Fibroblast of the conjunctiva (primary cell): ENCODE results near the gene ZNF766.
"Not testable (repeated sequence)": the region's sequence is repeated elsewhere in the genome, so short reads cannot be mapped to it uniquely, and the experiment has no call there.

ENCODE experiments used
- DNase-seq: peaks from one replicate; pipeline ENCODE4 v3.0.0-alpha.2; 2010; ENCODE audit warnings: low read depth

The ZNF766 gene

GRCh38 chr19:52275988-52276387 lies 6.6 kb downstream of the ZNF766 start:
- no peak for DNase-seq

- no peak for DNase-seq
Observed at GRCh38 chr19:52277471-52277870, 8.1 kb downstream of the ZNF766 start.

- no peak for DNase-seq
Observed at GRCh38 chr19:52286256-52286655, 16.9 kb downstream of the ZNF766 start.

GRCh38 chr19:52291781-52292180 lies 22.4 kb downstream of the ZNF766 start:
- DNase-seq, result no peak

- not testable (repeated sequence) for DNase-seq
Observed at GRCh38 chr19:52292946-52293345, 23.6 kb downstream of the ZNF766 start.

GRCh38 chr19:52296400-52296772 lies 27.0 kb downstream of the ZNF766 start:
- no peak for DNase-seq

GRCh38 chr19:52296773-52297600 lies 27.6 kb downstream of the ZNF766 start, which contains the start of gene ZNF480:
Gene ZNF480, plus strand, starts transcription at chr19:52297169. Its CDS starts 3,244 bp downstream, at chr19:52300413.
- DNase-seq, result peak; percentile 43

GRCh38 chr19:52297601-52298364 lies 28.4 kb downstream of the ZNF766 start:
- DNase-seq, result no peak

- DNase-seq, result no peak
Observed at GRCh38 chr19:52307275-52307674, 37.9 kb downstream of the ZNF766 start.

GRCh38 chr19:52322429-52322828 lies 53.0 kb downstream of the ZNF766 start:
- DNase-seq, result no peak

GRCh38 chr19:52331757-52332156 lies 62.4 kb downstream of the ZNF766 start:
- no peak for DNase-seq

- DNase-seq, result no peak
Observed at GRCh38 chr19:52335768-52336116, 66.4 kb downstream of the ZNF766 start.

- peak; percentile 63 for DNase-seq
Observed at GRCh38 chr19:52336117-52336790, 66.9 kb downstream of the ZNF766 start, which contains the start of gene ZNF610. Gene ZNF610, plus strand, starts transcription at chr19:52336243. Its CDS starts 12,930 bp downstream, at chr19:52349173.

GRCh38 chr19:52336791-52337381 lies 67.5 kb downstream of the ZNF766 start:
- no peak for DNase-seq

GRCh38 chr19:52339022-52339421 lies 69.6 kb downstream of the ZNF766 start:
- not testable (repeated sequence) for DNase-seq

- peak; percentile 5 for DNase-seq
Observed at GRCh38 chr19:52343548-52343947, 74.2 kb downstream of the ZNF766 start.

- no peak for DNase-seq
Observed at GRCh38 chr19:52345162-52345561, 75.8 kb downstream of the ZNF766 start.
